Brain microvascular endothelial cell (primary cell): ENCODE measurements around the gene SPTAN1.
A peak's percentile ranks its signal among the peaks of the same experiment; 100 is the strongest.
"Not testable (repeated sequence)": the region's sequence is repeated elsewhere in the genome, so short reads cannot be mapped to it uniquely, and the experiment has no call there.

Experiments used
- DNase-seq: peaks from one replicate; pipeline ENCODE4 v3.0.0-alpha.2; 2020
- H3K27ac ChIP-seq: fragments of 250-450 bp; sonication (Bioruptor Pico); 2 replicates; pipeline ENCODE4 v1.5.1; 2020; ENCODE audit warnings: mild to moderate bottlenecking, moderate library complexity
- H3K27me3 ChIP-seq: fragments of 250-450 bp; sonication (Bioruptor Pico); replicated peaks from 2 replicates; pipeline ENCODE4 v1.5.1; 2020; ENCODE audit warnings: mild to moderate bottlenecking
- H3K36me3 ChIP-seq: fragments of 250-450 bp; sonication (Bioruptor Pico); replicated peaks from 2 replicates; pipeline ENCODE4 v1.5.1; 2020; ENCODE audit warnings: mild to moderate bottlenecking
- H3K4me3 ChIP-seq: 2 replicates; pipeline ENCODE4 v1.5.1; 2011; ENCODE audit warnings: low read depth, mild to moderate bottlenecking, control low read depth, low read length, moderate library complexity
- CTCF ChIP-seq: IDR thresholded peaks from 2 replicates; pipeline ENCODE4 v1.5.1; 2011; ENCODE audit warnings: low read depth, mild to moderate bottlenecking, moderate library complexity, low read length, control low read depth, inconsistent platforms; ENCODE audit errors: missing control alignments
- in situ Hi-C: cut with HindIII; loops from 2 replicates; pipeline ENCODE4 v1.10.0; 2017; ENCODE audit warnings: low sequenced_read_pairs, low pct_ligation_motif_present

Gene SPTAN1

GRCh38 chr9:128656416-128657343 is 104.3 kb downstream of the SPTAN1 start, which contains the start of gene DYNC2I2:
TSS of gene DYNC2I2 (minus strand) at chr9:128656847. CDS start at chr9:128656726, 121 bp downstream.
- H3K4me3 ChIP-seq, result peak within 1 kb of the TSS; percentile 68
- DNase-seq, result peak; percentile 86
- in situ Hi-C loops, result no loop called here
- H3K27me3 ChIP-seq, result no peaks in the 10 kb centered on the region
- no peaks in the 10 kb centered on the region for H3K36me3 ChIP-seq
- H3K27ac ChIP-seq, result peak within 1 kb of the TSS; percentile 100
- TF ChIP-seq CTCF, result no peak

GRCh38 chr9:128657344-128657704 is 104.9 kb downstream of the SPTAN1 start:
- in situ Hi-C loops, result no loop called here
- Histone ChIP-seq H3K27me3 (no peaks in the 10 kb centered on the region), H3K4me3 (no peak overlapping the region), H3K36me3 (no peaks in the 10 kb centered on the region), H3K27ac (peak overlapping the region; percentile 100)
- no peak for DNase-seq
- no peak for TF ChIP-seq CTCF

- H3K27me3 ChIP-seq, result no peaks in the 10 kb centered on the region
- TF ChIP-seq CTCF, result no peak
- DNase-seq, result no peak
- no peak overlapping the region for H3K27ac ChIP-seq
- no peaks in the 10 kb centered on the region for H3K36me3 ChIP-seq
- H3K4me3 ChIP-seq, result no peak overlapping the region
- in situ Hi-C loops, result no loop called here
Measured at GRCh38 chr9:128657796-128658195, 105.4 kb downstream of the SPTAN1 start.

- in situ Hi-C loops, H3K4me3 ChIP-seq, H3K27ac ChIP-seq, DNase-seq, H3K27me3 ChIP-seq, H3K36me3 ChIP-seq: not testable (repeated sequence)
Measured at GRCh38 chr9:128666481-128666941, 114.1 kb downstream of the SPTAN1 start.

GRCh38 chr9:128669786-128670185 is 117.4 kb downstream of the SPTAN1 start:
- no peak for DNase-seq
- no peak overlapping the region for H3K27ac ChIP-seq
- in situ Hi-C loops, result no loop called here

GRCh38 chr9:128675382-128675781 is 123.0 kb downstream of the SPTAN1 start:
- Histone ChIP-seq H3K27me3 (no peaks in the 10 kb centered on the region), H3K4me3 (no peak overlapping the region), H3K36me3 (no peaks in the 10 kb centered on the region), H3K27ac (no peak overlapping the region)
- DNase-seq, result no peak
- TF ChIP-seq CTCF, result no peak
- in situ Hi-C loops, result no loop called here

More at GRCh38 chr9:128669786-128670185, 117.4 kb downstream of the SPTAN1 start:
- Histone ChIP-seq H3K4me3 (no peak overlapping the region), H3K27me3 (no peaks in the 10 kb centered on the region), H3K36me3 (no peaks in the 10 kb centered on the region)
- no peak for TF ChIP-seq CTCF
